ENCODE measurements around the gene STK16. TPM values are rescaled to one million over a fixed set of nuclear protein-coding genes. Genes with fewer than 3 reads are reported as not detected.
A peak's percentile ranks its signal among the peaks of the same experiment; 100 is the strongest.

STK16 gene
- total and polyA plus RNA-seq, 2 of the 13 experiments (the other 11 are each of a cell fraction or from before 2014, with no cell fraction given) = 28.0 to 50.9 TPM

GRCh38 chr2:219206328-219207133, 38.7 kb upstream of the STK16 start, which contains the start of gene ZFAND2B (continued):
- TF ChIP-seq ZNF136 (CRISPR knock-in tag; IDR thresholded peaks at IDR 0.05; ENCODE audit: low read depth) = 0 out of 2 replicates have a peak, but pooled peaks have one; percentile 30
- TF ChIP-seq ZNF7 (CRISPR knock-in tag; IDR thresholded peaks at IDR 0.05) = no peak
- TF ChIP-seq ZFP91 (CRISPR knock-in tag; IDR thresholded peaks at IDR 0.05; ENCODE audit: borderline replicate concordance) = peak; percentile 91
- no peak; the same call in 1 of the 2 replicates for TF ChIP-seq EEA1 (CRISPR knock-in tag; IDR thresholded peaks at IDR 0.05; ENCODE audit: borderline replicate concordance)
- peak; percentile 88; the same call in 1 of the 2 replicates for TF ChIP-seq BRF2 (CRISPR knock-in tag; IDR thresholded peaks at IDR 0.05)
- peak; percentile 55; the same call in 1 of the 2 replicates for TF ChIP-seq ZNF598 (CRISPR knock-in tag; IDR thresholded peaks at IDR 0.05; ENCODE audit: borderline replicate concordance)
- TF ChIP-seq DRAP1 (CRISPR knock-in tag; IDR thresholded peaks at IDR 0.05) = peak; percentile 60; the same call in 1 of the 2 replicates
- TF ChIP-seq ZNF766 (CRISPR knock-in tag; IDR thresholded peaks at IDR 0.05; ENCODE audit: borderline replicate concordance) = 0 out of 2 replicates have a peak, but pooled peaks have one; percentile 65
- peak; percentile 83; the same call in 1 of the 2 replicates for TF ChIP-seq ZBTB25 (CRISPR knock-in tag; IDR thresholded peaks at IDR 0.05)
- TF ChIP-seq SP4 (CRISPR knock-in tag; IDR thresholded peaks at IDR 0.05) = peak; percentile 60; the same call in 1 of the 2 replicates
- peak; percentile 97 for TF ChIP-seq ARNT2 (CRISPR knock-in tag; IDR thresholded peaks at IDR 0.05; ENCODE audit: low read depth)
- TF ChIP-seq TMF1 (CRISPR knock-in tag; IDR thresholded peaks at IDR 0.05; ENCODE audit: low read depth) = peak; percentile 87
- no peak for TF ChIP-seq ZNF615 (CRISPR knock-in tag; IDR thresholded peaks at IDR 0.05; ENCODE audit: borderline replicate concordance)
- 0 out of 2 replicates have a peak, but pooled peaks have one; percentile 23 for TF ChIP-seq PCBP1 (IDR thresholded peaks at IDR 0.05; ENCODE audit: borderline replicate concordance, low read depth, low read length)
- TF ChIP-seq ZBTB26 (CRISPR knock-in tag; IDR thresholded peaks at IDR 0.05; ENCODE audit: borderline replicate concordance) = peak; percentile 90
- TF ChIP-seq ZNF335 (CRISPR knock-in tag; IDR thresholded peaks at IDR 0.05) = peak; percentile 80
- TF ChIP-seq ZNF354B (CRISPR knock-in tag; IDR thresholded peaks at IDR 0.05) = peak; percentile 90
- no peak for TF ChIP-seq TCF7 (IDR thresholded peaks at IDR 0.05; ENCODE audit: low read depth)
